ENCODE measurements around the gene DUSP1.
A peak's percentile ranks its signal among the peaks of the same experiment; 100 is the strongest.

DUSP1 gene

DNA sequence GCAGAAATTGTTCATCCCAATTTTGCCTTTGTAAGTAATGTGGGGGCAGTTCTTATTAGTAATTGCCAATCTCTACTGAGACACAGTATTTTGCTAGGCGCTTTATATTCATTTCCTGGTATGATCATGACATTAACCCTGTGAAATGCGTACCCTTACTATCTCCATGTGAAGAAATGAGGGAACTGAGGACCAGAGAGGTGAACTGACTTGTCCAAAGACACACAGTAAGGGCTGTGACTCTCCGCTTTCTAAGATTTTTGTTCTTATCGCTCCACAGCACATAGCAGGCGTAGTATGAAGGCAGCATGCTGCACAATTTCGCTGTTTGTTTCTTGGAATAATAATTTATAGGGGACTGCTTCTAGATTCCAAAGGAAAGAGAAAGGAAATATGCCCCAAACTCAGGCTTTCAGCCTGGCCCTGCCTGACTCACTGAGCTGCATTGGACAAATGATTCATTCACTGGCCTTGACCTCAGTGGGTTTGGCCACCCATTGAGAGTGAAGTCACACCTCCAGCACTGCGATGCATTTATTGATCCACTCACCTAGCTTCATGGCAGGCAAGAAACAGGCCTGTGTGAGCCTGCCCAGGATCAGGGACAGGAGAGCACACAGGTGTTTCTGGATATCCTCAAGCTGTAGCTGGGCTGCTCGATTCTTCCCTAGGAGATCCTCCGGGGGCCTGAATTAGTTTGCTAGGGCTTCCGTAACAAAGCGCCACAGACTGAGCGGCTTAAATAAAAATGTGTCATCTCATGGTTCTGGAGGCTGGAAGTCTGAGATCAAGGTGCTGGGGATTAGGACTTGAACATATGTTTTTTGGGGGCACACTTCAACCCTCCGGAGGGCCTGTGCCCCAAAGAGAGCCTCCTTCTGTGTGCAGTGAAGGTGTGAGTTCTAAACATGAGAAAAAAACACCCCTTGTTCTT, 7.2 kb upstream of the DUSP1 start:
- no peak for DNase-seq

GRCh38 chr5:172776235-172776594, 5.2 kb upstream of the DUSP1 start:
- DNase-seq: no peak

DNA sequence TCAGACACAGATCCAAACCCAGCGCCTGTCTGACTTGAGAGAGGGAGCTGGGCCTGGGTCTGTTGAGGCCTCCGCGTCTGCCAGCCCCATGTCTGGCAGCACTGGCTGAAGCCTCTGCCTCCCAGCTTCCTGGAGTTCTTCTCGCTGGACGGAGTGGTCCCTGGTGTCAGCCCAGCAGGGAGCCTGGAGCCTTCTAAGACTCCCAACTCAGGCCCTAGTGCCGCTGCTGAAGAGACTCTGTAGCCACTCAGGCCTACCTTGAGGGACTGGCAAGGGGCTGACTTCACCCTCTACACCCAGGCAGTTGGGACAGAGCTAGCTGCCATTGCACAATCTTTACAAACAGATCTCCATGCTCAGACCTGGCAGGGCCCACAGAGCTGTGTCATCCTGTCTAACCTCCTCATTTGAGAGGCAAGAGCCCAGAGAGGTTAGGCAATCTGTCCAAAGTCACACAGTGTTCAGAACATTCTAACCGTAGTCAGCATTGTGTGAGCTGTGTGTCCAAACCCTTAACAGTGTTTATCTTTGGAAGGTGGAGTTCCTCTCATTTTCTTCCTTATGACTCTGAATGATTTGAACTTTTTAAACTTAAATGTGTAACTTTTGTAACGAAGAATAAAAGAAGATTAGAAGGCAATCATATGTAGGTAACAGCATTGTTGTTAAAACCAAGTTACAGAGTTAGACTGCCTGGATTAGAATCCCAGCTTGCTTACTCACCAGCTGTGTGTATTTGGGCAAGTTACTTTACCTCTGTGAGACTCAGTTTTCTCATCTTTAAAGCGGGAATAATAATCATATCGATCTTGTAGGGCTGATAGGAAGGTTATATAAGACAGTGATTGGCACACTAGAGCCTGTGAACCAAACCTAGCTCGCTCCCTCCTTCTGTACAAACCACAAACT, 4.6 kb upstream of the DUSP1 start:
- peak; percentile 90 for DNase-seq

DNA sequence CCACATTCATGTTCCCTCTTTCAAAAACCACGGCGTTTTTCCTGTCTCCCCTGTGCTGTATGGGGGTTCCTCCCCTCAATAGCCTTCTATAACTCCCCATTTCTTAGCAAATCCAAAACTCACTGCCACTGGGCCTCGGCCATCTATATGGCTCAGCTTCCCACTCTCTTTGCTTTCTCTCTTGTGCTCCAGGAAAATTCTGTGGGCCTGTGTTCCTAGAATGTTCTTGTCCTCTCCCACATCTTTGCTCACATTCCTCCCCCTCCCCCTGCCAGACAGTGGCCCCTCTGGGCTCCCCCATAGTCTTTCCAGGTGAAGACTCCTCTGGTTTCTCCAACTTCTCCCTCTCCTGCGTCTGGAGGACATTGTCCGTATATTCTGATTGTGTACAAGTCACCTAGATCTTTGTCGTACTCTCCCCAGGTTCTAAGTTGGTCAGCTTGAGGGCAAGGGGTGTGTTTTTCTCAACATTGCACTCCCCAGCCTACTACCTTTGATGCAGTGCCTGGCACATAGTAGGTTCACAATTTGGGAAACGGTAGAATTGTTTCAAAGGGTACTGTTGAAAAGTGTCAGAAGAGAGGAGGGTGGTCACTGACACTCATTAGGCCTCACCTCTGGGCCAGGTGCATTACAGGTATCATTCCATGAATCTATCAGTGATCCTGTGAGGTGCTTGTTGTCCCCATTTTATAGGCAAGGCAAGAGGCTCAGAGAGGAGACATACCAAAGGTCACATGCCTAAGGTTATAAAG, 3.7 kb upstream of the DUSP1 start:
- no peak for DNase-seq

DNA sequence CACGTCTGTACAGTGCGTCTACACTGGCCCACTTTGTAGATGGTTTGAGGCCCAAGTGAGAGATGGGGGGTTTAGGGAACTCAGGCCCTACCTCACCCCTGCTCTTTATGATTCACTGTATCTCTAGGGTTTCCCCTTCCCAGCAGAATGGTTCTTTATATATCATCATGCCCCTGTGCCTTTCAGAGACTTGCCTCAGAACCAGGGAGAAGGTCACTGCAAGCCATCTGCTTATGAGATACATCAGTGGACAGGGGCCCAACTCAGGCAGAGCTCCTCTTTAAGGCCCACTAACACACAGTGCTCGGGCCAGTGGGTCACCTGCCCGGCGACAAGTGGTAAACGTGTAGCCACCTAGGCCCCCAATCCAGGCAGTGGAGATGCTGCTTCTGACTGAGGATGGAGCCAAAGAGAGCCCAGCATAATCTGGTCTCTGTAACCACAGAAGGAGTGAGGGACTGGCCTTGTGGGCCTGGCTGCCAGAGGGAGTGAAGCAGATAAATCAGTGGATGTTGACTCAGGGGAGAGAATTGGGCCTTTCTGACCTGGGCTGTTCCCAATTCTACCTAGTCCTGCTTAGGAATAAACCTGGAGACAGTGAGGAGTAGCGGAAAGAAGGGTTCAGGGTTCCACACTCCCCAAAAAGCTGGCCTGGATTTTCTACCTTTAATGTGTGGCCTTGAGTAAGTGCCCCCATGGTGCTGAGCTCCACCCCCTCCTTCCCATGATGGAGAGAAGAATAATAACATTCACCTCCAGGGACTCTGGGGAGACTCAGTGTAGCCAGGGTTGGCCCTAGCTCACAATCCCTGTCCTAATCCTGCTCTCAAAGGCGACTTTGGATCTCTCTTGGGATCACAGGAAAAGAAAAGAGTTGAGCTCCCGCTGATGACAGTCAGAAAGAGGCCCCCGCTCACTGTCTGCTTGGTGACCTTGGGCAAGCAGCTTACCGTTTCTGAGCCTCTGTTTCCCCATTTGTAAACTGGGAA, 2.8 kb upstream of the DUSP1 start:
- DNase-seq: no peak

- DNase-seq: peak; percentile 81
These were observed 1.3 kb upstream of the DUSP1 start for GRCh38 chr5:172772112-172772906.

DNA sequence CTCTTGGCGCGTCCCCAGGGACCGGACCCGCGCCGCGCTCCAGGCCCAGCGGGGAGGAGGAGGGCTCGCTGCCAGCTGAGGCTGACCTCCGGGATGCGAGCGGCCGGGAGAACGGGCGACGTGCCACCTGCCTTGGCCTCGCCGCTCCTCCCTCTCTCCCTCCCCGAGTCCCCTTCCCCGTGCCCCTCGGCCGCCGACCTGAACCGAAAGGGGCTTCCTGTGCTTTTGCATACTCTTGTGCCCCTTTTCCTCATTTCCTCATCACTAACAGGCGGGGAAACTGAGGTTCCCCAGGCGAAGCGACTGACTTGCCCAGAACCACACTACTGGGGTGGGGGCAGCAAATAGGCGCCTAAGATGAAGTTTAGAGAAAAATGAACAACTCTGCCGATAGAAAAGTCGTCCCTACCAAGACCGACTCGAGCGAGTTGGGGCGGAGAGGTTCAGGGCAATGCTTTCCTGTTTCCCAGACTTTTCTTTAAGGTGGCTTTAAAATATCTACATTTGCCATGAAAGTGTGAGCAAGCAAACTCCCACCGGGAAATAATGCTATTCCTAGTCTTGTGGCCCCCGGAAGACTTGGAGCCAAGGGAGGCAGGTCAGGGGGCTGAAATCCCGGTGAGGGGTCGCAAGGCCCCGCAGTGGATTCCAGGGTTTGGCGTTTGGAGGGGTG, 580 bp upstream of the DUSP1 start:
- DNase-seq: no peak

DNA sequence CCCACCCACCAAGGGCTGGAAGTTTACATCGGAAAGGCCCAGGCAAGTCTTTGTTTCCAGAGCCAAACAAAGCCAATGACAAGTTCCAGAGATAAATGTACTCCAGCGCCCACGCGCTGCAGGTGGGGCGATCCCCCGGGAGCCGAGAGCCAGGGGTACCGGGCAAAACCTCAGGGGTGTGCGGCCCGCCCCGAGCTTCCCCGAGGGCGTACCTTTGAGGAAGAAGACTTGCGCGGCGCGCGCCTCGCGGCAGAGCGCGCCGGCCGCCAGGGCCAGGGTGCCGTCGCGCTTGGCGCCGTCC, 671 bp downstream of the DUSP1 start:
- no peak for DNase-seq

GRCh38 chr5:172769616-172770373, 1.2 kb downstream of the DUSP1 start:
- DNase-seq: no peak

DNA sequence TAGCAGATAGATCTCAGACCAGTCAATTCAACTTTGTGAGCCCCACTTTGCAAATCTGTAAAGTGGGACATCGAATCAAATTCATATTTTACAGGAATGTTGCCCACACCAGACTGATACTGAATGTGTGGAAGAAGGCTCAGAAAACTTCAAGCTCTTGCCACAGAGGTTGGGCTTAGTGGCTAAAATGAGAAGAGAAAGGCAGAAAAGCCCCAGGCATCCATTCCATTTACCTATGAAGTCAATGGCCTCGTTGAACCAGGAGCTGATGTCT, 1.7 kb downstream of the DUSP1 start:
- no peak for DNase-seq

DNA sequence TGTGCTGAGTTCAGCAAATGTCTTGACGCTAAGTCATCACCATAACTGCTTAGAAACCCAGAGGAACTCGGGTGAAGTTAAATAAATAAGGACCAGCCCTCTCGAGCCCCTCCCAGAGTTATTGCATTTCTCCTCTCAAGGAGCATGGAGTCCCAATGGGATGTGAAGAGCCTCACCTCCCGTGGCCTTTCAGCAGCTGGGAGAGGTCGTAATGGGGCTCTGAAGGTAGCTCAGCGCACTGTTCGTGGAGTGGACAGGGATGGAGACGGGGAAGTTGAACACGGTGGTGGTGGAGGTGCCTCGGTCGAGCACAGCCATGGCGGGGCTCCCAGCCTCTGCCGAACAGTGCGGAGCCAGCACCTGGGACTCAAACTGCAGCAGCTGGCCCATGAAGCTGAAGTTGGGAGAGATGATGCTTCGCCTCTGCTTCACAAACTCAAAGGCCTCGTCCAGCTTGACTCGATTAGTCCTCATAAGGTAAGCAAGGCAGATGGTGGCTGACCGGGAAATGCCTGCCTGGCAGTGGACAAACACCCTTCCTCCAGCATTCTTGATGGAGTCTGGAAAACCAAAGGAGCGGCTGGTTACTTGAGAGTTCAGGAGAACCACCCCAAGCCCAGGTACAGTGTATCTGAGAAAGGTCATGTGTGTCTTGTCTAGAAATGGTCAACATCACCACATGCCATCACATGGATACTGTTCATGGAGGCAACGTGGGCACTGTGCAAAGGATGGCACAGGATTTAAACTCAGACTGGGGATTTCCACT, 2.2 kb downstream of the DUSP1 start:
- DNase-seq: no peak

DNA sequence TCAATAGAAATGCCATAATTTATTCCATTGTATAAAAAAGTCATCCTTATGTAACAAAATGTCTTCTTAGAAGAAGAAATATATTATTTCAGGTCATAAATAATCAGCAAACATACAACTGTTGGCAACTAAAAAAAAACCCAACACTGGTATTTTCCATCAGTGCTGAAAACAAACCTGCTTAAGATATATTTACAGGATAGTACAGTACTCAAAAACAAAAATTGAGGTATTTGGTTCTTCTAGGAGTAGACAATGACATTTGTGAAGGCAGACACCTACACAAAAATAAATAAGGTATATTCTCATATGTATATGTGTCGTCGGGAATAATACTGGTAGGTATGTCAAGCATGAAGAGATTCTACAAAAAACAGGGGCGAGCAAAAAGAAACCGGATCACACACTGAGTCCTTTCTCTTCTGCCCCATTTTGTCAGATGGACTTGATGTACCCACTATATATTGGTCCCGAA, 2.9 kb downstream of the DUSP1 start:
- no peak for DNase-seq

DNA sequence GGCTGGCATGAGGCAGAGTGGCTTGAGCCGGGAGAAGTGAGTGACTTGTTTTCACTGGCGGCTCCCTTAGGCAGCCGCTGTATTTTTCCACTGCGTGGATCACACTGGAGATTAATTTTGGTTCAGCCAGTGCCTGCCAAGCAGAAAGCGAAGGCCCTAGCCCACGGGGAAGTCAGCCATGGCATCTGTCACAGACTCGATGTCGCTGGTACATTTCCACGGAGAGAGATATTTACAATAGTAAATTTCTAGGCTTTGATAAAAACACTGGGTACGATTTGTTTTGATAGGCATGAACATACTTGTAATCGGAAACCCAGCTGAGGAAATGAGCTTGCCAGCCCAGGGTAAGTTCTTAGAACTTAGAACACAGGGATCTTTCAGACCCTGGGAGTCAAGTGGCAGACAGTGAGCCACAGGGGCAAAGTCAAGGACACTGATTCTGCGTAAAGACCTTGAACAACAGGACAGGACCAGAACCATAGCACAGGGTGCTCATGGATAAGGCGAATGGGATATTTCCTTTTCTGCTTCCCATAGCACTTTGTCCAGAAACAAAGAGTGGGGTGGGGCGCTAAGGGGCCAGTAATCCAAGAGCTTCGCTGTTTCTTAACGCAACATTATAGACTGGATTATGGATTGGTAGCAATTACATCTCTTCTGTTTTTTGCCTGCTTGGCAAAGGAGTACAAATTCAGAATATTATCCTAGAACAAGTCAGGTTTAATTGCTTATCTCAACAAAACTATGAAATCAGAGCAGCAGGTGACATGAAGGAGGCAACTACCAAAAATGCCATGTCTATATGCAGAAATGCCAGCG, 4.5 kb downstream of the DUSP1 start:
- no peak for DNase-seq

GRCh38 chr5:172765766-172766286, 5.2 kb downstream of the DUSP1 start:
- no peak for DNase-seq

DNA sequence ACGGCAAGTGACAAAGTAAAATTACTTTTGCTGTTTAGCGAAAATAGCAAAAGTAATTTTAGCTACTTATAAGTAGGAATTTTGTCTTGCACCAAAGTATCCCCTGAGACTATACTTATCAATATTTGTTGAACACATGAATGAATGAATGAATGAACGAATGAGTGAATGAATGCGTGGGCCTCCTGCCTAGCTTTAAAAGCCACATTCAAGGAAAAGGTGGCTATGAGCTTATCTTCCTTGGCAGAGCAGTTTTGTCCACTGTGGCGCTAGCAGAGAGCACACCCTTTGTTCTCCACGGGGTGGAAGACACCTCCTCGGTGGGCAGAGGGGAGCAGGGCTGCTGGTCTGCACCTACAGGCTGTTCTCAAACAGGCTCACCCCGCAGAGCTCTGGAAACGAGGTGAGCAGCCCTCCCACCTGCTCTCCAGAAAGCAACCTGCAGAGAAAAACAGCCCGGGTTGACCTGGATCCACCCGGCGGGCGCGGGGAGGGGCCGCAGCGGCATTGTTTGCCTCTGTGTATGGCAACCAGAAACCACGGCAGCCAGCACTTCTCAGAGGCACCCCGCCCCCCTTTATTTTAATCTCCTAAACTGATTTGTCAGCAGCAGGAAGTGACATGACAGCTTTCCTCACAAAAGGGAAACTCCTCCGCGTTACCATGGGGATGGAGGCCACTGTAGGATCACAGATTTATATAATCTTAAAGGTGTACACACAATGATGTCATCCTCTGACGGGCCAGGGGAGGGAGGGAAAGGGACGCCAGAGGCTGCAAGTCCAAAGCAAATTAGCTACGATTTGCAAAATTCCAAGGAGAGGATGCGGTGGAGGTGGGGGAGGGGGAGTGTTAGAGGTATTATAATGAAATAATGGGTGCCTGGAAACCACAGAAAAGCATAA, 5.9 kb downstream of the DUSP1 start:
- DNase-seq: peak; percentile 66

DNA sequence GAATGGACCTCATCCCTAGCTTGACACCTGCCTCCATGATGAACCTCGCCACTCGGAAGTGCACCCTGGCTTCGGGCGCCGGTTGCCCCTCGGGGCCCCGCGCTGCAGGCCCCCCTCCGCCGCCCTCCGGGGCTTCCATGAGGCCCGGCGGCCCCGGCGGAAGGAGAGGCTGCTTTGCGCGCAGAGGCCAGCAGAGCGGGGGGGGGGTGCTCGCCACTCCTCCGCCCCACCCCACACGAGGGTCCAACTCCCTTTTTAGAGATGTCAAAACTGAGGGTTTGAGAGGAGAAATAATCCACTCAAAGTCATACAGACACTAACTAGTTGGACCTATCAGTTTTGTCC, 7.9 kb downstream of the DUSP1 start:
- DNase-seq: no peak
